ENCODE results near the gene RASGRP2. TPM values are rescaled to one million over a fixed set of nuclear protein-coding genes. Genes with fewer than 3 reads are reported as not detected.
A peak's percentile ranks its signal among the peaks of the same experiment; 100 is the strongest.

The RASGRP2 gene
- total RNA-seq, 1 donor from 2014 or later = 39.7 TPM

GRCh38 chr11:64724863-64725532 lies 18.9 kb downstream of the RASGRP2 start:
- intact Hi-C loops (cut with DNase I) = loop anchor here (10.0 kb wide), 1 partner anchor 160 kb away; no protein-coding TSS in a partner anchor
- ATAC-seq = no peak

GRCh38 chr11:64723907-64724862 lies 19.8 kb downstream of the RASGRP2 start:
- ATAC-seq = no peak
- peak; percentile 52 for DNase-seq (ENCODE audit: low spot score)

More at GRCh38 chr11:64724863-64725532, 18.9 kb downstream of the RASGRP2 start:
- DNase-seq (ENCODE audit: low spot score) = no peak

GRCh38 chr11:64723117-64723906 lies 20.6 kb downstream of the RASGRP2 start, which contains the start of gene NRXN2:
NRXN2 (minus strand) TSS chr11:64723197; CDS start chr11:64713699, 9,498 bp downstream.
- ATAC-seq (peak; percentile 97), DNase-seq (ENCODE audit: low spot score) (peak; percentile 88)
- intact Hi-C loops (cut with DNase I) = loop anchor here (10.0 kb wide), 1 partner anchor 159 kb away; no protein-coding TSS in a partner anchor

More at GRCh38 chr11:64723907-64724862, 19.8 kb downstream of the RASGRP2 start:
- intact Hi-C loops (cut with DNase I) = loop anchor here (10.0 kb wide), 1 partner anchor 159 kb away; no protein-coding TSS in a partner anchor

GRCh38 chr11:64722141-64723065 lies 21.5 kb downstream of the RASGRP2 start:
- intact Hi-C loops (cut with DNase I) = loop anchor here (10.0 kb wide), 1 partner anchor 158 kb away; no protein-coding TSS in a partner anchor
- no peak for DNase-seq (ENCODE audit: low spot score)
- no peak for ATAC-seq

- ATAC-seq (no peak), DNase-seq (ENCODE audit: low spot score) (no peak)
- intact Hi-C loops (cut with DNase I) = loop anchor here (10.0 kb wide), 1 partner anchor 157 kb away; no protein-coding TSS in a partner anchor
Observed at GRCh38 chr11:64721359-64721699, 22.6 kb downstream of the RASGRP2 start.

GRCh38 chr11:64720640-64721358 lies 23.1 kb downstream of the RASGRP2 start:
- no peak for ATAC-seq
- intact Hi-C loops (cut with DNase I) = loop anchor here (10.0 kb wide), 1 partner anchor 156 kb away; no protein-coding TSS in a partner anchor
- no peak for DNase-seq (ENCODE audit: low spot score)

GRCh38 chr11:64720167-64720566 lies 23.8 kb downstream of the RASGRP2 start:
- DNase-seq (ENCODE audit: low spot score) = no peak
- intact Hi-C loops (cut with DNase I) = loop anchor here (10.0 kb wide), 1 partner anchor 155 kb away; no protein-coding TSS in a partner anchor
- no peak for ATAC-seq

GRCh38 chr11:64719406-64719805 lies 24.5 kb downstream of the RASGRP2 start:
- DNase-seq (ENCODE audit: low spot score) (no peak), ATAC-seq (no peak)
- intact Hi-C loops (cut with DNase I) = no loop called here

DNA sequence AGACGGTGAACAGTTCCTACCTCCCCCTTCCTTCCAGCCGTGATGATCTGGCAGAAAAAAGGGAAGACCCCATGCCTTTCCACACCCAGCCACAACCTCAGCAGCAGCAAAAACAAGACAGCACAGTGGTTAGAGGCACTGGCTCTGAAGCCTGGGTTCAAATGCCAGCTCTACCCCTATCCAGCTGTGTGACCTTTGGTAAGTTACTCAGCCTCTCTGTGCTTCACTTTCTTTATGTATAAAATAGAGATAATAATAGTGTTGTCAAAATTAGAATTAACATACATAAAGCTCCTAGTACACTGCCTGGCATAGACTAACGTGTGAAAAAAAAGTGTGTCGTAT lies 25.2 kb downstream of the RASGRP2 start:
- intact Hi-C loops (cut with DNase I) = no loop called here
- no peak for DNase-seq (ENCODE audit: low spot score)
- ATAC-seq = no peak

- ATAC-seq (no peak), DNase-seq (ENCODE audit: low spot score) (no peak)
- intact Hi-C loops (cut with DNase I) = no loop called here
Observed at GRCh38 chr11:64718084-64718779, 25.7 kb downstream of the RASGRP2 start.

DNA sequence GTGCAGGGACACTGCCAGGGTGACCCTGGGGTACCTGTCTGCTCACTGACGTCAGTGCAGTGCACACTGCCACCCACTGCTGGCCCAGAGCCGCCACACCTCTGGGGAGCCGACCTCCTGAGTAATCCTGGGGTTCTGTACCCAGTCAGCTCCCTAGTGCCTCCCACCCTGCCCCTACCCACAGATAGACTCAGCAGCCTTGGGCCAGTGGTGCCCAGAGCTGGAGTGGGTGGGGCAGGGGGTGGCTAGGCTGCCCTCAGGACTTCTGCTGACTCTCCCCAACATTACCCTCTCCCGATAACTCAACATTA lies 26.7 kb downstream of the RASGRP2 start:
- intact Hi-C loops (cut with DNase I) = no loop called here
- no peak for DNase-seq (ENCODE audit: low spot score)
- ATAC-seq = no peak

- DNase-seq (ENCODE audit: low spot score) (no peak), ATAC-seq (no peak)
- intact Hi-C loops (cut with DNase I) = no loop called here
Observed at GRCh38 chr11:64716473-64717267, 27.3 kb downstream of the RASGRP2 start.

- ATAC-seq (no peak), DNase-seq (ENCODE audit: low spot score) (no peak)
- intact Hi-C loops (cut with DNase I) = no loop called here
Observed at GRCh38 chr11:64715756-64716472, 28.0 kb downstream of the RASGRP2 start.

GRCh38 chr11:64715110-64715509 lies 28.8 kb downstream of the RASGRP2 start:
- intact Hi-C loops (cut with DNase I) = no loop called here
- ATAC-seq (no peak), DNase-seq (ENCODE audit: low spot score) (no peak)

GRCh38 chr11:64714666-64715065 lies 29.3 kb downstream of the RASGRP2 start:
- ATAC-seq (no peak), DNase-seq (ENCODE audit: low spot score) (no peak)
- intact Hi-C loops (cut with DNase I) = no loop called here
